NCI-H748 (cell line): ENCODE data around the gene LILRA2.
"Not testable (repeated sequence)": the region's sequence is repeated elsewhere in the genome, so short reads cannot be mapped to it uniquely, and the experiment has no call there.

Source experiments
- DNase-seq: peaks from one replicate; lab custom pipeline; 2025; ENCODE audit not compliant: unreplicated experiment; lab: John Stamatoyannopoulos, UW

Gene LILRA2

GRCh38 chr19:54573330-54573872 is at the start of gene LILRA2:
TSS of gene LILRA2 (plus strand) at chr19:54573790. CDS start at chr19:54573879, 89 bp downstream.
- DNase-seq, result no peak

DNA sequence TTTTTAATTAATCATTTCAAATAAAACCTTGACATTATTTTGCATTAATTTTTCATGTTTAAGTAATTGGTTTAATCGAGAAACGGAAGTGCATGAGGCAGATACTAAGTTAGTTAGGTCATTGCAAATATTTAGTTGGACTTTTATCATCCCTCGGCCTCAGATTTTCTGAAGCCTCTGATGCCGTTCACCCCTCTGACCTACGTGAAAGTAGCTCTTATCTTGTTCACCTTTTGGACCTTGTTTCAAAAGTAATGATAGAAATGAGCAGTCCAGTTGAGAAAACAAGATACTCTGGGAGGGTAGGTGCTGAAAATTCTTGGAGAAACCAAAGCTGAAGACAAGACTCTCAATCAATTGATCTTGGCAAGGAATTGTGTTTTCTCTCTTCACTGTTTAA is 48.0 kb upstream of the LILRA2 start:
- DNase-seq, result no peak

GRCh38 chr19:54526972-54527371 is 46.6 kb upstream of the LILRA2 start:
- no peak for DNase-seq

DNA sequence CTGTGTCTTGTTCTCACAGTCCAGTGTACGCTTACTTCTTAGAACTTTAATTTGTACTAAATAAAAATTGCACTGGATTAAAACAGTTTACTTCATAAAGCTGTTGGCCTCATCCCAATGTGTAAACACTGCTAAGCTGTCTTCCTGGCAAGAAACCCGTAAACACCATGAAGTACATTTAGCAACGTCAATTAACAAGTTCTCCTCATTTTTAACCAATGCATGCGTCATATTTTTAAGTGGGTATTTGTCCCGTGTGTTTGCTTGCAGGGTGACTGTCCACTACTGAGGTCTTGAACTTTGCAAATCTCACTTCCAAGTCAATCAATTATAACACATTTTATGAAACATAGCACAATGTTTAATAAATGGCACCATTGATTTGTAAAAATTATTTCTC is 42.7 kb upstream of the LILRA2 start:
- DNase-seq, result no peak

- DNase-seq, result no peak
Observed at GRCh38 chr19:54532528-54532927, 41.1 kb upstream of the LILRA2 start.

GRCh38 chr19:54533476-54533875 is 40.1 kb upstream of the LILRA2 start:
- no peak for DNase-seq

DNA sequence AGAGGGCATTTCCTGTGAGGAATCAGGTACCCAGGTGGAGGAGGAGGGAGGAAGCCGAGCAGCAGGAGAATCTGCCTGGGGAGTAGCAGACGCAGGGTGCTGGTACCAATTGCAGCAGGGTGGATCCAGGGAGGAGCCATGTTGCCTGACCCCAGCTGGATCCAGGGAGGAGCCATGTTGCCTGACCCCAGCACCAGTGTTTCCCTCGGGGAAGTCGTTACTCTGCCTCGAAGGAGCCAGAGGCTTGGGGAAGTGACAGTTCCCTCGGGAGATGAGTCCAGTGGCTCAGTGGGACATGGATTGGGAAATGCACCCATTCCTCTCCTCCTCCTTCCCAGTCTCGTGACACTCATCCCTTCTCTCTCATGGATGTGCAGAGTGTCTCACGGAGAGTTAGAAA is 39.4 kb upstream of the LILRA2 start:
- DNase-seq, result no peak

DNA sequence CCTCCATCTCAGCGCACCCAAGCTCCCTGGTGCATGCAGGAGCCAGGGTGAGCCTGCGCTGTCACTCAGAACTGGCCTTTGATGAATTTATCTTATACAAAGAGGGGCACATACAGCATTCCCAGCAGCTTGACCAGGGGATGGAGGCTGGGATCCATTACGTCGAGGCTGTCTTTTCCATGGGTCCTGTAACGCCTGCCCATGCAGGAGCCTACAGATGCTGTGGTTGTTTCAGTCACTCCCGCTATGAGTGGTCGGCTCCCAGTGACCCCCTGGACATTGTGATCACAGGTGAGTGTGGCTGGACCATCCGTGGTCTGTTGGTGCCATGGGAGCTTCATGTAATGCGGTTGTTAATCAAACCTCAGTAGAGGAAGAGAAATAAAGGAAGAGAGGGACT is 38.0 kb upstream of the LILRA2 start:
- DNase-seq, result no peak

- no peak for DNase-seq
Observed at GRCh38 chr19:54536956-54537355, 36.6 kb upstream of the LILRA2 start.

DNA sequence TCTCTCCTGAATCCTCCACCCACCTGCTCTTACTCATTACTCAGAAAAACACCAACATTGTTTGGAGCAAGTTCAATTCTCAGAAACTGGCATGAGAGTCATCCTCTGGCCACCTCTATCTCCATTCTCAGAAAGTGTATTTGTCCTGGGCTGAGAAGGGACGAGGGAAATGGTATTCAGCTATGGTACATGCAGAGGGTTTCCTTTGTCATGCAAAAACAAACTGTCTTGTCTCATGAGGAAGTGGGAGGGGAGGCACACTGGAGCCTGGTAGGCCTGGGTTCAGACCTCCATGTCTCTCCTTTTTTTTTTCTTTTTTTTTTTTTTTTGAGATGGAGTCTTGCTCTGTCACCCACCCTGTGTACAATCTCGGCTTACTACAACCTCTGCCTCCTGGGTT is 31.9 kb upstream of the LILRA2 start:
- no peak for DNase-seq

DNA sequence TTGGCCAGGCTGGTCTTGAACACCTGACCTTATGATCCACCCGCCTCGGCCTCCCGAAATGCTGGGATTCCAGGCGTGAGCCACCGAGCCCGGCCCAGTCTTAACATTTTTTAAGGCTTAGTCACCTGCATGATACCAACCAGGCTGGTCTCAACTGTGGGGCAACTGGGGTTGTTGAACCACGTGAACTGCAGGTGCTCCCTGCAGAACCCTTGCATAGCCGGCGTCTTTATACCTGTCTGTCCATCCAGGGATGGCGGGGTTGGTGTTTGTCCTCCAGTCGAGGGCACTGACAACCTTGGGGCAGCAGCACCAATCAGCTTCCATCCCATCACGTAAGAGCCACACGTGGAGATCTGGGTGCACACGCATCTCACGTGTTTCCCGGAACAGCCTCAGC is 24.8 kb upstream of the LILRA2 start:
- no peak for DNase-seq

DNA sequence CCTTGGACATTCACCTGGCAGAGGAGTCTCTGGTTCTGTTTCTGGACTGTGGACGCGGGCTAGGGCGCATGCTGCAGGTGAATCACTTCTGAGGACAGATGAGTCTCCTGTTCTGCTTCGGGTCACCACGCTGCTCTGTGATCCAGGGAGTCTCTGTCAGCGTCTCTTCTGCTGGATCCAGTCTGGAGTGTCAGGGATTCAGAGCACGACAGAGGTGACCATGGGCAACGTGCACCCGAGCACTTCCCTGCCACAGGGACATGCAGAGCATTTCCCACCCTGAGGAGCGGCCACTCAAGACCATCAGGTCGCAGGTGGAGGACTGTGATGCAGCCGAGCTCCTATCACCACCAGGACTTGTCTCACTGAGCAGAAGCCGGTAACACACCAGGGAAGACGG is 24.4 kb upstream of the LILRA2 start:
- no peak for DNase-seq

DNA sequence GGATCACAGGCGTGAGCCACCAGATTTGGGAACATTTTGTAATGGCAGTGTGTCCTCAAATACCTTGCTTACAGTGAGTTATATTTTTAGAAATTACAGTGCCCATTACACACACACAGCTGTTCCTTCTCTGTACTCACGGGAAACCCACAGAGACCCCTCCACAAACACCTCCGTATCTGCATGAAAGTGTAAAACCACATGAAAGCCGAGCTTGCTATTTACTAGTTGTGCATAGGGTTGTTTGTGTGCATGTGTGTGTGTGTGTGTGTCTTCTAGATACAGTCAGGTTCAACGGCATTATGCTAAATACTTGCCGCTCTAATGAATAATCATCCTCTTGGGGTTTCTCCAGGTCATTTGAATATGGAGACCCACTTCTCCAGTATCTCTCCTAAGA is 22.3 kb upstream of the LILRA2 start:
- no peak for DNase-seq

GRCh38 chr19:54551950-54552912 is 21.4 kb upstream of the LILRA2 start:
- no peak for DNase-seq

GRCh38 chr19:54552913-54553310 is 20.7 kb upstream of the LILRA2 start:
- DNase-seq, result no peak

DNA sequence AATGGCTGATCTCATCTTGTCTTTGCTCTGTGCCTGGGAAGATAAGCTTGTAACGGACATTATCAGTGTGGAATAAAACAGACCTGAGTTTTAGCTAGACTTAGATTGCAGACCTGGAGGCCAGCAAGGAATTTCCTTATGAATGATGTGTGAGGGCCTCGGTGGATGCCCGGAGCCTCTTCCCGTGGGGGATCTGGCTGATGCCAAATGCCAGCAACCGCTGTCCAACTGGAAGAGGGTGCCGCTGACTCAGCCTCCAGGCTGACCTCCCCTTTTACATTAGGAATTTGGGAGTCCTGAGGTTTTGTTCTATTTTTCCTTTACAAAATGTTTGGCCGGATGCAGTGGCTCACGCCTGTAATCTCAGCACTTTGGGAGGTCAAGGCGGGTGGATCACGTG is 19.6 kb upstream of the LILRA2 start:
- DNase-seq, result no peak

- no peak for DNase-seq
Observed at GRCh38 chr19:54554896-54555295, 18.7 kb upstream of the LILRA2 start.

- no peak for DNase-seq
Observed at GRCh38 chr19:54556194-54556593, 17.4 kb upstream of the LILRA2 start.

DNA sequence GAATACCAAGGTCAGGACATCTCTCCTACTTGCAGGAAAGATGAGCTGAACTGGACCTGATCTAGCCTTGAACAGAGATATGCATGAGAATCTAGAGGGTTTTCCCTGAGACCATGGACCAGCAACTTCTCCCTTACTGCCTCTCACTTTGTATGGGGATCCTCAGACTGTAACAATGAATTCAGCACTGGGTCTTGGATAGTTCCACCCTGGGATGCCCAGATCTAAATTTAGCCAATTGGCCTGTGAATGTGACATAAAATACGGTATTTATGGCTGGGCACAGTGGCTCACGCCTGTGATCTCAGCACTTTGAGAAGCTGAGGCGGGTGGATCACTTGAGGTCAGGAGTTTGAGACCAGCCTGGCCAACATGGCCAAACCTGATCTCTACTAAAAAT is 15.3 kb upstream of the LILRA2 start:
- DNase-seq, result no peak

- no peak for DNase-seq
Observed at GRCh38 chr19:54560881-54561385, 12.7 kb upstream of the LILRA2 start.

- peak; percentile 70 for DNase-seq
Observed at GRCh38 chr19:54561840-54562239, 11.8 kb upstream of the LILRA2 start.

DNA sequence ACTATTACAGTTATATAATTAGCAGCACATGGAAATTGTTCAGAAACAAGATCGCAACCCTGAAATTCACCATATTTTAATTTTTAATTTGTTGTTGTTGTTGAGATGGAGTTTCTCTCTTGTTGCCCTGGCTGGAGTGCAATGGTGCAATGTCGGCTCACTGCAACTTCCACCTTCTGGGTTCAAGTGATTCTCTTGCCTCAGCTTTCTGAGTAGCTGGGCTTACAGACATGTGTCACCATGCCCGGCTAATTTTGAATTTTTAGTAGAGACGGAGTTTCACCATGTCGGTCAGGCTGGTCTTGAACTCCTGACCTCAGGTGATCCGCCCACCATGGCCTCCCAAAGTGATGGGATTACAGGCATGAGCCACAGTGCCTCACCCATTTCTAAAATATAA is 10.4 kb upstream of the LILRA2 start:
- DNase-seq, result not testable (repeated sequence)
